HL-60 (cell line): ENCODE data around the gene ACTR6.

Source experiments
- CTCF ChIP-seq: IDR thresholded peaks from one replicate; pipeline ENCODE4 v1.5.1; 2011; ENCODE audit warnings: low read length, control low read depth, inconsistent platforms; ENCODE audit not compliant: insufficient read depth
- SPI1 ChIP-seq: IDR thresholded peaks from 2 replicates; pipeline ENCODE4 v1.6.1; 2012; ENCODE audit warnings: low read depth, mild to moderate bottlenecking, borderline replicate concordance
- TF ChIP-seq, protein P1 (sequence below): IDR thresholded peaks from 2 replicates; pipeline ENCODE4 v1.6.1; 2012; ENCODE audit warnings: low read depth; ENCODE audit not compliant: insufficient replicate concordance

DNA sequence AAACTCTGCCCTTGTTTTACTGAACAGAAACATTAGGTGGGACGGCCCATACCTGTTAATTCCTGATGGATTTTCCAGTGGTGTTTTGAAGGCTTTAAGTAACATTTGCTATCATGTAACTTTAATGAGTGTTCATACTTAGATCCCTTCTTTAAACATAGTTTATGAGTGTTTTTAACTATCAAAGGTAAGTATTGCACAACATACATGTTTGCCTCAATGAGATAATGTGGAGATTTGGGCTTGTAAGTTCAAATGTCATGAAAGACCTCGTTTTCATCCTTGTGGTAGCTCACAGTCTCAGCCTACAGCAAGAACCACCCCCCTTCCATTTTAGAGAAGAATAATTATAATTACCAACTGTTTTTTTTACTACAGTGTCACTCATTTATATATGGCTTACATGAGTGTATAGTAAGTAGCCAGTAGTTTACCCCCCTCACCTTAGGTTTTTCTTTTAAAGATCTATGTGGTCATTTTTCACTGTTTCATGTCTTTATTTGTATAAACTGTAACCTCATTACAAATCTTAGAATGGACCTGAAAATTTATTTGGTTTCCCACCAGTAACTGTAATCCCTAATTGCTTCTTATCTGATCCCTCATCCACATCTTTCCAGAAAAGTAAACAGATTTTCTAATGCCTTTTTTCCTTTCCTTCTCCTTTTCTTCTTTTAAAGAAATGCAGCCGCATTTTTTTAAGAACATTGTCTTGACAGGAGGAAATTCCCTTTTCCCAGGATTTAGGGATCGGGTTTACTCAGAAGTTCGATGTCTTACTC, 18.9 kb downstream of the ACTR6 start:
- no peak for TF ChIP-seq CTCF
- TF ChIP-seq, protein P1, sequence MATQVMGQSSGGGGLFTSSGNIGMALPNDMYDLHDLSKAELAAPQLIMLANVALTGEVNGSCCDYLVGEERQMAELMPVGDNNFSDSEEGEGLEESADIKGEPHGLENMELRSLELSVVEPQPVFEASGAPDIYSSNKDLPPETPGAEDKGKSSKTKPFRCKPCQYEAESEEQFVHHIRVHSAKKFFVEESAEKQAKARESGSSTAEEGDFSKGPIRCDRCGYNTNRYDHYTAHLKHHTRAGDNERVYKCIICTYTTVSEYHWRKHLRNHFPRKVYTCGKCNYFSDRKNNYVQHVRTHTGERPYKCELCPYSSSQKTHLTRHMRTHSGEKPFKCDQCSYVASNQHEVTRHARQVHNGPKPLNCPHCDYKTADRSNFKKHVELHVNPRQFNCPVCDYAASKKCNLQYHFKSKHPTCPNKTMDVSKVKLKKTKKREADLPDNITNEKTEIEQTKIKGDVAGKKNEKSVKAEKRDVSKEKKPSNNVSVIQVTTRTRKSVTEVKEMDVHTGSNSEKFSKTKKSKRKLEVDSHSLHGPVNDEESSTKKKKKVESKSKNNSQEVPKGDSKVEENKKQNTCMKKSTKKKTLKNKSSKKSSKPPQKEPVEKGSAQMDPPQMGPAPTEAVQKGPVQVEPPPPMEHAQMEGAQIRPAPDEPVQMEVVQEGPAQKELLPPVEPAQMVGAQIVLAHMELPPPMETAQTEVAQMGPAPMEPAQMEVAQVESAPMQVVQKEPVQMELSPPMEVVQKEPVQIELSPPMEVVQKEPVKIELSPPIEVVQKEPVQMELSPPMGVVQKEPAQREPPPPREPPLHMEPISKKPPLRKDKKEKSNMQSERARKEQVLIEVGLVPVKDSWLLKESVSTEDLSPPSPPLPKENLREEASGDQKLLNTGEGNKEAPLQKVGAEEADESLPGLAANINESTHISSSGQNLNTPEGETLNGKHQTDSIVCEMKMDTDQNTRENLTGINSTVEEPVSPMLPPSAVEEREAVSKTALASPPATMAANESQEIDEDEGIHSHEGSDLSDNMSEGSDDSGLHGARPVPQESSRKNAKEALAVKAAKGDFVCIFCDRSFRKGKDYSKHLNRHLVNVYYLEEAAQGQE = no peak
- TF ChIP-seq SPI1 = no peak
